H9 (cell line): ENCODE measurements around the gene CMTM8. TPM values are rescaled to one million over a fixed set of nuclear protein-coding genes. Genes with fewer than 3 reads are reported as not detected.

Experiments used
- DNase-seq: peaks from one replicate; pipeline ENCODE4 v3.0.0-alpha.2; 2017
- H2AFZ ChIP-seq: one replicate; pipeline ENCODE4 v1.6.1; 2013; ENCODE audit warnings: mild to moderate bottlenecking, low read length, control low read depth, moderate library complexity
- H2AK5ac ChIP-seq: 2 replicates; pipeline ENCODE4 v1.6.1; 2013; ENCODE audit warnings: low read length, control low read depth, mixed read lengths; ENCODE audit not compliant: insufficient read length
- H2BK120ac ChIP-seq: one replicate; pipeline ENCODE4 v1.6.1; 2013; ENCODE audit warnings: low read depth, mild to moderate bottlenecking, low read length, control low read depth, inconsistent platforms; ENCODE audit not compliant: poor library complexity, severe bottlenecking
- H2BK12ac ChIP-seq: 2 replicates; pipeline ENCODE4 v1.6.1; 2013; ENCODE audit warnings: low read length, control low read depth, mixed read lengths, low read depth; ENCODE audit not compliant: insufficient read length
- H2BK15ac ChIP-seq: 2 replicates; pipeline ENCODE4 v1.6.1; 2013; ENCODE audit warnings: low read depth, low read length, control low read depth
- H2BK20ac ChIP-seq: one replicate; pipeline ENCODE4 v1.6.1; 2013; ENCODE audit warnings: low read depth, mild to moderate bottlenecking, low read length, control low read depth, inconsistent platforms; ENCODE audit not compliant: poor library complexity, severe bottlenecking
- H2BK5ac ChIP-seq: 2 replicates; pipeline ENCODE4 v1.6.1; 2013; ENCODE audit warnings: low read length, control low read depth, mixed read lengths; ENCODE audit not compliant: insufficient read length
- H3K14ac ChIP-seq: 2 replicates; pipeline ENCODE4 v1.6.1; 2013; ENCODE audit warnings: low read length, control low read depth; ENCODE audit not compliant: insufficient read depth
- H3K18ac ChIP-seq: 2 replicates; pipeline ENCODE4 v1.6.1; 2013; ENCODE audit warnings: low read depth, mild to moderate bottlenecking, mixed read lengths, low read length, control low read depth; ENCODE audit not compliant: insufficient read length
- H3K23ac ChIP-seq: 2 replicates; pipeline ENCODE4 v1.6.1; 2013; ENCODE audit warnings: low read length, control low read depth, mixed read lengths, low read depth; ENCODE audit not compliant: insufficient read length
- H3K23me2 ChIP-seq: 2 replicates; pipeline ENCODE4 v1.6.1; 2013; ENCODE audit warnings: low read depth, mild to moderate bottlenecking, mixed read lengths, low read length, control low read depth; ENCODE audit not compliant: insufficient read length, poor library complexity, severe bottlenecking
- H3K27ac ChIP-seq: 2 replicates; pipeline ENCODE4 v1.5.1; 2013; ENCODE audit warnings: low read length, control low read depth, mixed read lengths, low read depth; ENCODE audit not compliant: insufficient read length
- H3K27me3 ChIP-seq: 2 replicates; pipeline ENCODE4 v1.6.1; 2013; ENCODE audit warnings: low read length, control low read depth, inconsistent platforms; ENCODE audit not compliant: insufficient read depth
- H3K4ac ChIP-seq: 2 replicates; pipeline ENCODE4 v1.6.1; 2013; ENCODE audit warnings: low read depth, mild to moderate bottlenecking, control low read depth, inconsistent platforms, low read length, moderate library complexity
- H3K4me1 ChIP-seq: 2 replicates; pipeline ENCODE4 v1.6.1; 2013; ENCODE audit warnings: low read length, control low read depth, inconsistent platforms; ENCODE audit not compliant: insufficient read depth
- H3K4me2 ChIP-seq: 2 replicates; pipeline ENCODE4 v1.6.1; 2013; ENCODE audit warnings: low read length, control low read depth, mixed read lengths; ENCODE audit not compliant: insufficient read length, insufficient read depth
- H3K56ac ChIP-seq: 2 replicates; pipeline ENCODE4 v1.6.1; 2013; ENCODE audit warnings: low read depth, mild to moderate bottlenecking, mixed read lengths, low read length, control low read depth; ENCODE audit not compliant: insufficient read length
- H3K79me1 ChIP-seq: 2 replicates; pipeline ENCODE4 v1.6.1; 2013; ENCODE audit warnings: low read depth, mild to moderate bottlenecking, moderate library complexity, low read length, control low read depth, inconsistent platforms; ENCODE audit not compliant: insufficient read depth, poor library complexity, severe bottlenecking
- H3K79me2 ChIP-seq: 2 replicates; pipeline ENCODE4 v1.6.1; 2013; ENCODE audit warnings: low read length, control low read depth, inconsistent platforms; ENCODE audit not compliant: insufficient read depth
- H3K9ac ChIP-seq: 2 replicates; pipeline ENCODE4 v1.6.1; 2013; ENCODE audit warnings: low read length, control low read depth, mixed read lengths; ENCODE audit not compliant: insufficient read length; ENCODE audit errors: extremely low read depth
- H3K9me3 ChIP-seq: one replicate; pipeline ENCODE4 v1.6.1; 2013; ENCODE audit warnings: low read depth, low read length, inconsistent platforms; ENCODE audit not compliant: control insufficient read depth
- H3T11ph ChIP-seq: one replicate; pipeline ENCODE4 v1.6.1; 2013; ENCODE audit warnings: mild to moderate bottlenecking, low read length, control low read depth, inconsistent platforms
- H4K20me1 ChIP-seq: one replicate; pipeline ENCODE4 v1.6.1; 2013; ENCODE audit not compliant: control insufficient read depth, insufficient read length, insufficient read depth
- H4K5ac ChIP-seq: 2 replicates; pipeline ENCODE4 v1.6.1; 2013; ENCODE audit warnings: low read depth, mild to moderate bottlenecking, mixed read lengths, low read length, control low read depth; ENCODE audit not compliant: insufficient read length
- H4K8ac ChIP-seq: replicated peaks from 2 replicates; pipeline ENCODE4 v1.6.1; 2013; ENCODE audit warnings: low read length, control low read depth, mixed read lengths, low read depth; ENCODE audit not compliant: insufficient read length
- H4K91ac ChIP-seq: 2 replicates; pipeline ENCODE4 v1.6.1; 2013; ENCODE audit warnings: low read depth, mild to moderate bottlenecking, moderate library complexity, mixed read lengths, low read length, control low read depth; ENCODE audit not compliant: insufficient read length
- H3K27ac Mint-ChIP-seq, 3 experiments: 2 replicates in 2 of 3; 3 replicates in 1 of 3; pipeline ENCODE4 v1.8.0; 2020 to 2021; ENCODE audit warnings: mixed read lengths in 3 of 3, mild to moderate bottlenecking in 1 of 3, moderate library complexity in 1 of 3
- H3K27me3 Mint-ChIP-seq: 2 replicates; pipeline ENCODE4 v1.8.0; 2021; ENCODE audit warnings: low read depth, mild to moderate bottlenecking, moderate library complexity, mixed read lengths
- H3K36me3 Mint-ChIP-seq, 3 experiments: 2 replicates in 2 of 3; 3 replicates in 1 of 3; pipeline ENCODE4 v1.8.0; 2020 to 2021; ENCODE audit warnings: low read depth in 3 of 3, mixed read lengths in 3 of 3; ENCODE audit not compliant: insufficient read depth in 1 of 3
- H3K4me1 Mint-ChIP-seq, 2 experiments: 2 replicates each; pipeline ENCODE4 v1.8.0; 2020; ENCODE audit warnings: mixed read lengths in 2 of 2
- H3K4me3 Mint-ChIP-seq, 2 experiments: 2 replicates in 1 of 2; 3 replicates in 1 of 2; pipeline ENCODE4 v1.8.0; 2020 to 2021; ENCODE audit warnings: mild to moderate bottlenecking in 2 of 2, mixed read lengths in 2 of 2, moderate library complexity in 1 of 2
- H3K9me3 Mint-ChIP-seq, 2 experiments: 2 replicates in 1 of 2; 3 replicates in 1 of 2; pipeline ENCODE4 v1.8.0; 2020; ENCODE audit warnings: mild to moderate bottlenecking in 2 of 2, mixed read lengths in 2 of 2, moderate library complexity in 1 of 2
- WGBS: extraction: QIAGEN DNeasy Blood & Tissue Kit; methylation state at CpG from one replicate; pipeline ENCODE4 v1.1.7; 2013; ENCODE audit warnings: missing lambda C conversion rate, low lambda C conversion rate, mixed read lengths; ENCODE audit not compliant: insufficient read length; ENCODE audit errors: extremely low coverage; 5-methylcytosine and 5-hydroxymethylcytosine counted together
- total RNA-seq: library from RNA; stranded (reverse); gene quantifications from 2 replicates; pipeline ENCODE4 v1.2.1, GENCODE V29; 2021
- TF ChIP-seq, protein P1 (sequence below): fragments of 200-600 bp; sonication (generic); conservative IDR thresholded peaks from 3 replicates; pipeline ENCODE4 v1.8.0; 2021; ENCODE audit warnings: antibody characterized with exemption, mild to moderate bottlenecking

The CMTM8 gene
- total RNA-seq, 1 experiment from 2014 or later: 4.0 TPM

- peaks cover 22 to 23% of the 10 kb centered on the region in 2 experiments for H3K4me1 Mint-ChIP-seq
- no peaks in the 10 kb centered on the region for H3K9me3 ChIP-seq
- H4K91ac ChIP-seq: no peak overlapping the region
- H3K9ac ChIP-seq: no peak overlapping the region
- no peaks in the 10 kb centered on the region for H3K27me3 ChIP-seq
- no peak overlapping the region for H3K27ac ChIP-seq
- no peak for DNase-seq
- H4K20me1 ChIP-seq: no peaks in the 10 kb centered on the region
- H2AK5ac ChIP-seq: no peak overlapping the region
- no peak overlapping the region for H4K8ac ChIP-seq
- WGBS: no CpG with 5 or more reads among the region's 8 CpGs
- peaks cover 0 to 5% (median 0%) of the 10 kb centered on the region in 3 experiments; a peak in 2 of 7 replicates for H3K36me3 Mint-ChIP-seq
- no peak overlapping the region for H2BK15ac ChIP-seq
- H3K56ac ChIP-seq: no peak overlapping the region
- H2BK120ac ChIP-seq: no peak overlapping the region
- TF ChIP-seq, protein P1, sequence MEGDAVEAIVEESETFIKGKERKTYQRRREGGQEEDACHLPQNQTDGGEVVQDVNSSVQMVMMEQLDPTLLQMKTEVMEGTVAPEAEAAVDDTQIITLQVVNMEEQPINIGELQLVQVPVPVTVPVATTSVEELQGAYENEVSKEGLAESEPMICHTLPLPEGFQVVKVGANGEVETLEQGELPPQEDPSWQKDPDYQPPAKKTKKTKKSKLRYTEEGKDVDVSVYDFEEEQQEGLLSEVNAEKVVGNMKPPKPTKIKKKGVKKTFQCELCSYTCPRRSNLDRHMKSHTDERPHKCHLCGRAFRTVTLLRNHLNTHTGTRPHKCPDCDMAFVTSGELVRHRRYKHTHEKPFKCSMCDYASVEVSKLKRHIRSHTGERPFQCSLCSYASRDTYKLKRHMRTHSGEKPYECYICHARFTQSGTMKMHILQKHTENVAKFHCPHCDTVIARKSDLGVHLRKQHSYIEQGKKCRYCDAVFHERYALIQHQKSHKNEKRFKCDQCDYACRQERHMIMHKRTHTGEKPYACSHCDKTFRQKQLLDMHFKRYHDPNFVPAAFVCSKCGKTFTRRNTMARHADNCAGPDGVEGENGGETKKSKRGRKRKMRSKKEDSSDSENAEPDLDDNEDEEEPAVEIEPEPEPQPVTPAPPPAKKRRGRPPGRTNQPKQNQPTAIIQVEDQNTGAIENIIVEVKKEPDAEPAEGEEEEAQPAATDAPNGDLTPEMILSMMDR: no peak
- H3K4me1 ChIP-seq: peaks cover 3% of the 10 kb centered on the region
- H4K5ac ChIP-seq: no peak overlapping the region
- H3K79me2 ChIP-seq: no peaks in the 10 kb centered on the region
- H3K9me3 Mint-ChIP-seq: no peaks in the 10 kb centered on the region
- H3K27ac Mint-ChIP-seq: no peak overlapping the region; a peak in 1 of 7 replicates
- no peak overlapping the region for H3T11ph ChIP-seq
- H3K18ac ChIP-seq: no peak overlapping the region
- H2AFZ ChIP-seq: no peak overlapping the region
- no peak overlapping the region for H2BK20ac ChIP-seq
- H3K27me3 Mint-ChIP-seq: no peaks in the 10 kb centered on the region
- no peak overlapping the region for H3K14ac ChIP-seq
- H2BK12ac ChIP-seq: no peak overlapping the region
- H3K4ac ChIP-seq: no peak overlapping the region
- H3K4me3 Mint-ChIP-seq: no peak overlapping the region
- no peaks in the 10 kb centered on the region for H3K23me2 ChIP-seq
- no peak overlapping the region for H2BK5ac ChIP-seq
- H3K23ac ChIP-seq: no peak overlapping the region
- no peak overlapping the region for H3K4me2 ChIP-seq
- no peaks in the 10 kb centered on the region for H3K79me1 ChIP-seq
Measured at GRCh38 chr3:32354362-32354778, 115.9 kb downstream of the CMTM8 start.
